Psoas muscle (tissue), 8 donors: ENCODE measurements around the gene TBPL1. TPM values are rescaled to one million over a fixed set of nuclear protein-coding genes. Genes with fewer than 3 reads are reported as not detected.

ENCODE experiments used
- ATAC-seq, 4 donors: fragments of 200-7000 bp; cut with Tn5 transposase; one replicate each; pipeline ENCODE4 v1.9.1; 2020; ENCODE audit warnings: moderate library complexity in 3 of 4, mild to moderate bottlenecking in 2 of 4
- DNase-seq, 2 donors: peaks; one replicate each; pipeline ENCODE4 v3.0.0-alpha.2; 2020
- H3K27ac ChIP-seq: fragments of 200-600 bp; one replicate; pipeline ENCODE4 v1.8.0; 2022
- H3K27me3 ChIP-seq, 3 donors: fragments of 200-600 bp in 1 of 3; one replicate each; pipeline versions ENCODE4 v1.6.1 to v1.8.0; 2013 to 2022; ENCODE audit warnings: low read length in 2 of 3, mild to moderate bottlenecking in 2 of 3, moderate library complexity in 1 of 3; ENCODE audit not compliant: insufficient read depth in 3 of 3
- H3K36me3 ChIP-seq, 2 donors: fragments of 200-600 bp in 1 of 2; one replicate each; pipeline versions ENCODE4 v1.6.1 to v1.8.0; 2013 to 2022; ENCODE audit warnings: low read depth in 1 of 2, mild to moderate bottlenecking in 1 of 2, moderate library complexity in 1 of 2; ENCODE audit not compliant: insufficient read depth in 1 of 2
- H3K4me1 ChIP-seq: fragments of 200-600 bp; one replicate; pipeline ENCODE4 v1.8.0; 2022
- H3K4me3 ChIP-seq: fragments of 200-600 bp; one replicate; pipeline ENCODE4 v1.8.0; 2022; ENCODE audit warnings: mild to moderate bottlenecking
- H3K9me3 ChIP-seq: fragments of 200-600 bp; one replicate; pipeline ENCODE4 v1.8.0; 2022
- CTCF ChIP-seq: fragments of 200-600 bp; IDR thresholded peaks from one replicate; pipeline ENCODE4 v1.8.0; 2022; ENCODE audit warnings: antibody characterized with exemption
- WGBS, 3 donors: extraction: QIAGEN DNeasy Blood & Tissue Kit; methylation state at CpG; one replicate each; pipeline versions ENCODE4 v1.1.6 to v1.1.7; 2013; 5-methylcytosine and 5-hydroxymethylcytosine counted together
- intact Hi-C, 2 donors: fragments of 100-400 bp; cut with DNase I; formaldehyde crosslinking; loops; one replicate each; pipeline versions ENCODE4 v1.11.0 to v1.14.2; 2022
- polyA plus RNA-seq, 3 donors: library from polyadenylated mRNA; stranded (reverse); fragments of 200-250 nt; gene quantifications; one replicate each; pipeline ENCODE4 v1.2.3, GENCODE V29; 2013
- total RNA-seq, 4 donors: library from RNA; stranded (reverse); fragmentation: NEBNext Ultra II Directional in 2 of 4; extraction: Animal tissue kit (Norgen Biotek cat#: 25700) in 2 of 4; gene quantifications; one replicate each; pipeline versions ENCODE4 v1.2.1 to v1.2.4, GENCODE V29; 2021 to 2023
- donor health status: healthy with polysubstance abuse.
- donor health status: DM: no; HTN: no; CAD: no; lungs with moderate emphysema.
- donor health status: Bipolar disorder and iron deficiency.
- donor health status: healthy.
- donor health status: DM: yes; HTN: yes; CAD: no.
- donor health status: DM: no; HTN: no; CAD: no.
- donor health status: DM: no; HTN: no; CAD: no.
- donor health status: DM: yes; HTN: yes; CAD: no.

TBPL1 gene
- total and polyA plus RNA-seq, 7 donors: 7.5 to 17.7 (median 11.0) TPM

- ATAC-seq (no peak), DNase-seq (no peak)
- no peaks in the 10 kb centered on the region for H3K9me3 ChIP-seq
- intact Hi-C loops: no loop called here
- H3K4me1 ChIP-seq: peaks cover 7% of the 10 kb centered on the region
- no peak overlapping the region for H3K4me3 ChIP-seq
- no peaks in the 10 kb centered on the region for H3K27me3 ChIP-seq
- H3K36me3 ChIP-seq: peaks cover 0 to 5% of the 10 kb centered on the region in 2 donors
- H3K27ac ChIP-seq: no peak overlapping the region
- TF ChIP-seq CTCF: no peak
- 88 to 90% (median 89%) methylated on average over 5 of the region's 5 CpGs for WGBS, 3 donors
These were observed 62.9 kb downstream of the TBPL1 start for GRCh38 chr6:134015719-134016557.

GRCh38 chr6:134016558-134016814 lies 63.5 kb downstream of the TBPL1 start:
- Histone ChIP-seq H3K4me3 (no peak overlapping the region), H3K27ac (no peak overlapping the region), H3K27me3 (no peaks in the 10 kb centered on the region), H3K36me3 (peaks cover 0 to 5% of the 10 kb centered on the region in 2 donors), H3K9me3 (no peaks in the 10 kb centered on the region), H3K4me1 (peaks cover 12% of the 10 kb centered on the region)
- no peak for TF ChIP-seq CTCF
- DNase-seq (no peak), ATAC-seq (no peak)
- intact Hi-C loops: no loop called here

- WGBS, 3 donors: 7 to 24% (median 24%) methylated on average over 1 of the region's 1 CpG
- DNase-seq (no peak), ATAC-seq (peak in 1 of 4 donors; percentile 29)
- Histone ChIP-seq H3K9me3 (no peaks in the 10 kb centered on the region), H3K27ac (no peak overlapping the region), H3K36me3 (peaks cover 0 to 14% of the 10 kb centered on the region in 2 donors), H3K4me1 (peaks cover 12% of the 10 kb centered on the region), H3K27me3 (no peaks in the 10 kb centered on the region), H3K4me3 (no peak overlapping the region)
- intact Hi-C loops: loop anchor here in 1 of 2 donors (5.0 kb wide), 1 partner anchor 37 kb away; no protein-coding TSS in a partner anchor
- no peak for TF ChIP-seq CTCF
These were observed 67.0 kb downstream of the TBPL1 start for GRCh38 chr6:134020071-134020470.

- Histone ChIP-seq H3K9me3 (no peaks in the 10 kb centered on the region), H3K4me3 (no peak overlapping the region), H3K4me1 (peaks cover 12% of the 10 kb centered on the region), H3K27me3 (no peaks in the 10 kb centered on the region), H3K36me3 (peaks cover 0 to 14% of the 10 kb centered on the region in 2 donors), H3K27ac (no peak overlapping the region)
- ATAC-seq (peak in 2 of 4 donors; percentile 38 to 70), DNase-seq (no peak)
- WGBS, 3 donors: 38 to 47% (median 45%) methylated on average over 4 of the region's 4 CpGs
- no peak for TF ChIP-seq CTCF
- intact Hi-C loops: loop anchor here in 1 of 2 donors (5.0 kb wide), 1 partner anchor 37 kb away; no protein-coding TSS in a partner anchor
These were observed 67.5 kb downstream of the TBPL1 start for GRCh38 chr6:134020543-134020942.
